A673 (cell line): ENCODE data around the gene FGF12. TPM values are rescaled to one million over a fixed set of nuclear protein-coding genes. Genes with fewer than 3 reads are reported as not detected.

Source experiments
- BruUV-seq: library from RNA; stranded (reverse); fragments of 400-500 nt; replicated peaks from 2 replicates; lab custom pipeline; 2021; lab: Mats Ljungman, UMichigan
- CTCF ChIA-PET: fragments of 300-600 bp; sonication (Branson Sonifier 250); formaldehyde crosslinking; loops from one replicate; lab custom pipeline; 2022; ENCODE audit warnings: antibody characterized with exemption; lab: Charles Lee
- POLR2A ChIA-PET: fragments of 300-600 bp; sonication (Branson Sonifier 250); formaldehyde crosslinking; loops from one replicate; lab custom pipeline; 2022; ENCODE audit warnings: antibody characterized with exemption; ENCODE audit not compliant: low non-redundant PET; lab: Charles Lee
- DNase-seq: peaks from one replicate; pipeline ENCODE4 v3.0.0-alpha.2; 2015; ENCODE audit warnings: low spot score
- H3K27ac ChIP-seq: fragments of 200-600 bp; sonication (generic); 2 replicates; pipeline ENCODE4 v1.5.1; 2016; ENCODE audit warnings: mixed run types, low read depth, mild to moderate bottlenecking, mixed read lengths, antibody characterized with exemption, low read length; ENCODE audit not compliant: poor library complexity, severe bottlenecking
- H3K27me3 ChIP-seq: fragments of 200-600 bp; sonication (generic); replicated peaks from 2 replicates; pipeline ENCODE4 v1.6.1; 2017; ENCODE audit warnings: mixed run types, low read depth, mild to moderate bottlenecking, mixed read lengths, antibody characterized with exemption, low read length; ENCODE audit not compliant: insufficient read depth, poor library complexity
- H3K36me3 ChIP-seq: fragments of 200-600 bp; sonication (generic); 2 replicates; pipeline ENCODE4 v1.6.1; 2016; ENCODE audit warnings: mixed run types, mild to moderate bottlenecking, mixed read lengths, antibody characterized with exemption, low read length; ENCODE audit not compliant: insufficient read depth, poor library complexity, severe bottlenecking
- H3K4me1 ChIP-seq: fragments of 200-600 bp; sonication (generic); 2 replicates; pipeline ENCODE4 v1.6.1; 2017; ENCODE audit warnings: mixed run types, mild to moderate bottlenecking, mixed read lengths, antibody characterized with exemption, low read length; ENCODE audit not compliant: insufficient read depth, poor library complexity, severe bottlenecking
- H3K4me3 ChIP-seq: fragments of 200-600 bp; sonication (generic); 2 replicates; pipeline ENCODE4 v1.5.1; 2016; ENCODE audit warnings: low read depth, mixed run types, mild to moderate bottlenecking, mixed read lengths, low read length; ENCODE audit not compliant: poor library complexity, severe bottlenecking
- H3K9me3 ChIP-seq: fragments of 200-600 bp; sonication (generic); 2 replicates; pipeline ENCODE4 v1.6.1; 2016; ENCODE audit warnings: mixed run types, low read depth, mild to moderate bottlenecking, mixed read lengths, antibody characterized with exemption, low read length; ENCODE audit not compliant: poor library complexity, severe bottlenecking
- EZH2 ChIP-seq: fragments of 200-600 bp; sonication (generic); IDR thresholded peaks from 2 replicates; pipeline ENCODE4 v1.6.1; 2017; ENCODE audit warnings: borderline replicate concordance, low read depth, mild to moderate bottlenecking, mixed read lengths, antibody characterized with exemption, low read length; ENCODE audit not compliant: poor library complexity, severe bottlenecking
- intact Hi-C: fragments of 100-400 bp; cut with micrococcal nuclease; formaldehyde crosslinking; loops from one replicate; pipeline ENCODE4 v1.10.0; 2022; ENCODE audit not compliant: unreplicated experiment
- total RNA-seq: library from RNA; stranded (reverse); gene quantifications from 2 replicates; pipeline ENCODE4 v1.2.3, GENCODE V29; 2021
- TF ChIP-seq, protein P1 (sequence below): fragments of 300-800, 200-600 bp; sonication (generic); conservative IDR thresholded peaks from 2 replicates; pipeline ENCODE4 v1.5.1; 2017; ENCODE audit warnings: low read depth, mild to moderate bottlenecking, antibody characterized with exemption, low read length, moderate library complexity, mixed read lengths

Gene FGF12
- total RNA-seq, 1 experiment from 2014 or later = 2.3 TPM

DNA sequence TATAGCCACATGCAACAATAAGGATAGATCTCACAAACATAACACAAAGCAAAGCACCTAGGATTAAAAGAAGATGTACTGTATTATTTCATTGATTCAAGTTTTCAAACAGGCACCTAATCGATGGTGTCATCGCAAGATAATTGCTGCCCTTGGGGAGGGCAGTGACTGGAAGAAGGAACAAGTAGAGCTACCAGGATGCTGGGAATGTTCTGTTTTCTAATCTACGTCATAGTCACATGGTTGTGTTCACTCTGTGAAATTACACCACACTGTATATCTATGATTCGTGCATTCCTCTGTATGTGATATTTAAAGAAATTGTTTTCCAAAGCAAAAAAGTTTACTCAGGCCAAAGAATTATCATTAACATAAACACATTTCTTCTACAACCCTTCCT is 236.6 kb downstream of the FGF12 start:
- BruUV-seq = no TSS peak
- Histone ChIP-seq H3K36me3 (no peaks in the 10 kb centered on the region), H3K27me3 (no peaks in the 10 kb centered on the region), H3K27ac (no peak overlapping the region), H3K4me3 (no peak overlapping the region), H3K4me1 (no peaks in the 10 kb centered on the region), H3K9me3 (no peaks in the 10 kb centered on the region)
- ChIA-PET POLR2A (no interaction called here), CTCF (no interaction called here)
- no peak for TF ChIP-seq EZH2
- TF ChIP-seq, protein P1, sequence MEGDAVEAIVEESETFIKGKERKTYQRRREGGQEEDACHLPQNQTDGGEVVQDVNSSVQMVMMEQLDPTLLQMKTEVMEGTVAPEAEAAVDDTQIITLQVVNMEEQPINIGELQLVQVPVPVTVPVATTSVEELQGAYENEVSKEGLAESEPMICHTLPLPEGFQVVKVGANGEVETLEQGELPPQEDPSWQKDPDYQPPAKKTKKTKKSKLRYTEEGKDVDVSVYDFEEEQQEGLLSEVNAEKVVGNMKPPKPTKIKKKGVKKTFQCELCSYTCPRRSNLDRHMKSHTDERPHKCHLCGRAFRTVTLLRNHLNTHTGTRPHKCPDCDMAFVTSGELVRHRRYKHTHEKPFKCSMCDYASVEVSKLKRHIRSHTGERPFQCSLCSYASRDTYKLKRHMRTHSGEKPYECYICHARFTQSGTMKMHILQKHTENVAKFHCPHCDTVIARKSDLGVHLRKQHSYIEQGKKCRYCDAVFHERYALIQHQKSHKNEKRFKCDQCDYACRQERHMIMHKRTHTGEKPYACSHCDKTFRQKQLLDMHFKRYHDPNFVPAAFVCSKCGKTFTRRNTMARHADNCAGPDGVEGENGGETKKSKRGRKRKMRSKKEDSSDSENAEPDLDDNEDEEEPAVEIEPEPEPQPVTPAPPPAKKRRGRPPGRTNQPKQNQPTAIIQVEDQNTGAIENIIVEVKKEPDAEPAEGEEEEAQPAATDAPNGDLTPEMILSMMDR = no peak
- DNase-seq = no peak
- intact Hi-C loops = no loop called here

DNA sequence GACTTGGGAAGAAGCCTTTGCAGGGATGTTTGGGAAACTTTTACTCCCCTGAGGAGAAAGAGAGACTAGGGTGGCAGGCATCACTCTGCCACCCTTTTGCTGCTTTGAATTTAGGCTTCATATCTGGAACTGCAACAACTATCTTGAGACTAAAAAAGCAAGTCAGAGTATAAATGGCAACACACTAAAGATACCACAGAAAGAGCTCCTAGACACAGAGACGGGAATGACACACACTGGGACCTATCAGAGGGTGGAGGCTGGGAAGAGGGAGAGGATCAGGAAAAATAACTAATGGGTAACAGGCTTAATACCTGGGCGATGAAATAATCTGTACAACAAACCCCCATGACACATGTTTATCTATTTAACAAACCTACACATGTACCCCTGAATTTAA is 237.8 kb downstream of the FGF12 start:
- BruUV-seq = no TSS peak
- ChIA-PET CTCF (no interaction called here), POLR2A (no interaction called here)
- no peak overlapping the region for H3K27ac ChIP-seq
- no peaks in the 10 kb centered on the region for H3K4me1 ChIP-seq
- H3K36me3 ChIP-seq = no peaks in the 10 kb centered on the region
- H3K9me3 ChIP-seq = no peaks in the 10 kb centered on the region
- H3K4me3 ChIP-seq = no peak overlapping the region
- TF ChIP-seq EZH2 = no peak
- TF ChIP-seq, protein P1 = no peak
- DNase-seq = no peak
- intact Hi-C loops = no loop called here
- no peaks in the 10 kb centered on the region for H3K27me3 ChIP-seq

DNA sequence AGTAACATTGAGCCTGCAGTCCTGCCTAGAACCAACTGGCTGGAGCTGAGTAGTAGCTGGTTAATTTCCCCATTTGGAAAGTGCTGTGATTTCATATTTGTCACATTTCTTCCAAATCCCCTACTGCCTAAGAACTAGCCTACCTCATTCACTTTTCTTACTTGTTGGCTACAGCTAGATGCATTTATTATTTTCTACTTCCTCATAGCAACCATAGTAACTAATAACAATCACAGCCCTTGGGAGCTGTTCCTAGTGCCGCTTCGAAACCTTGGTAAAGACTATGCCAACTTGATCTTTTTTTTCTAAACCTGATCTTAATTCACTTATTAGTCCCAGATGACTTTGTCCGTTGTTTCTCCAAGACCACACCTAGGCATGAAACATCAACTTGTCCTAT is 240.3 kb downstream of the FGF12 start:
- Histone ChIP-seq H3K4me1 (no peaks in the 10 kb centered on the region), H3K27ac (no peak overlapping the region), H3K36me3 (no peaks in the 10 kb centered on the region), H3K4me3 (no peak overlapping the region), H3K27me3 (no peaks in the 10 kb centered on the region), H3K9me3 (no peaks in the 10 kb centered on the region)
- ChIA-PET POLR2A (no interaction called here), CTCF (no interaction called here)
- intact Hi-C loops = no loop called here
- BruUV-seq = no TSS peak
- no peak for TF ChIP-seq EZH2
- TF ChIP-seq, protein P1 = no peak
- no peak for DNase-seq
